PC-9 (cell line): ENCODE measurements around the gene SBF1. TPM values are rescaled to one million over a fixed set of nuclear protein-coding genes. Genes with fewer than 3 reads are reported as not detected.

Experiments used
- BruUV-seq: library from RNA; stranded (reverse); fragments of 400-500 nt; replicated peaks from 2 replicates; lab custom pipeline; 2021; lab: Mats Ljungman, UMichigan
- CTCF ChIA-PET: fragments of 300-600 bp; sonication (Branson Sonifier 250); formaldehyde crosslinking; loops from one replicate; lab custom pipeline; 2022; ENCODE audit warnings: antibody characterized with exemption; lab: Charles Lee
- POLR2A ChIA-PET: fragments of 300-600 bp; sonication (Branson Sonifier 250); formaldehyde crosslinking; loops from one replicate; lab custom pipeline; 2022; ENCODE audit warnings: antibody characterized with exemption; ENCODE audit not compliant: unreplicated experiment; lab: Charles Lee
- DNase-seq, 2 experiments: peaks; one replicate each; pipeline versions ENCODE4 v3.0.0 to v3.0.0-alpha.2; 2015 to 2022; ENCODE audit warnings: mixed read lengths in 1 of 2
- H2AFZ ChIP-seq: fragments of 200-600 bp; sonication (generic); 2 replicates; pipeline ENCODE4 v1.8.1; 2017; ENCODE audit warnings: antibody characterized with exemption
- H3F3A ChIP-seq: fragments of 200-600 bp; sonication (generic); 2 replicates; pipeline ENCODE4 v1.8.1; 2017; ENCODE audit warnings: antibody characterized with exemption, mild to moderate bottlenecking, low read depth; ENCODE audit not compliant: insufficient read depth
- H3K27ac ChIP-seq: fragments of 200-600 bp; sonication (generic); 2 replicates; pipeline ENCODE4 v1.6.1; 2016; ENCODE audit warnings: mixed run types
- H3K27me3 ChIP-seq: fragments of 200-600 bp; sonication (generic); 2 replicates; pipeline ENCODE4 v1.6.1; 2016; ENCODE audit warnings: low read depth, mixed run types; ENCODE audit not compliant: insufficient read depth
- H3K36me3 ChIP-seq: fragments of 200-600 bp; sonication (generic); 2 replicates; pipeline ENCODE4 v1.6.1; 2016; ENCODE audit warnings: low read depth, mixed run types
- H3K4me1 ChIP-seq: fragments of 200-600 bp; sonication (generic); replicated peaks from 2 replicates; pipeline ENCODE4 v1.6.1; 2016; ENCODE audit warnings: mixed run types; ENCODE audit not compliant: insufficient read depth
- H3K4me2 ChIP-seq: fragments of 200-600 bp; sonication (generic); 2 replicates; pipeline ENCODE4 v1.6.1; 2017; ENCODE audit warnings: mixed run types
- H3K4me3 ChIP-seq: fragments of 200-600 bp; sonication (generic); 2 replicates; pipeline ENCODE4 v1.6.1; 2016; ENCODE audit warnings: mixed run types
- H3K79me2 ChIP-seq: fragments of 200-600 bp; sonication (generic); 2 replicates; pipeline ENCODE4 v1.6.1; 2017; ENCODE audit warnings: low read depth, mixed run types
- H3K9me2 ChIP-seq: fragments of 200-600 bp; sonication (generic); 2 replicates; pipeline ENCODE4 v1.8.1; 2017; ENCODE audit warnings: mild to moderate bottlenecking; ENCODE audit not compliant: insufficient read depth
- H3K9me3 ChIP-seq: fragments of 200-600 bp; sonication (generic); 2 replicates; pipeline ENCODE4 v1.8.1; 2016; ENCODE audit warnings: low read depth; ENCODE audit not compliant: insufficient read depth
- H4K20me1 ChIP-seq: fragments of 200-600 bp; sonication (generic); 2 replicates; pipeline ENCODE4 v1.8.1; 2017; ENCODE audit not compliant: insufficient read depth
- EZH2 ChIP-seq: fragments of 200-600 bp; sonication (generic); IDR thresholded peaks from 2 replicates; pipeline ENCODE4 v1.8.0; 2017; ENCODE audit warnings: antibody characterized with exemption, low read depth
- intact Hi-C: fragments of 100-400 bp; cut with micrococcal nuclease; formaldehyde crosslinking; loops from one replicate; pipeline ENCODE4 v1.10.0; 2022; ENCODE audit not compliant: unreplicated experiment
- total RNA-seq: library from RNA; stranded (reverse); gene quantifications from 2 replicates; pipeline ENCODE4 v1.2.3, GENCODE V29; 2021
- TF ChIP-seq, protein P1 (sequence below): fragments of 200-600 bp; sonication (generic); conservative IDR thresholded peaks from 2 replicates; pipeline ENCODE4 v1.6.1; 2017; ENCODE audit warnings: mixed run types, antibody characterized with exemption, mild to moderate bottlenecking, moderate library complexity

The SBF1 gene
- total RNA-seq, 1 experiment from 2014 or later, result 85.2 TPM

DNA sequence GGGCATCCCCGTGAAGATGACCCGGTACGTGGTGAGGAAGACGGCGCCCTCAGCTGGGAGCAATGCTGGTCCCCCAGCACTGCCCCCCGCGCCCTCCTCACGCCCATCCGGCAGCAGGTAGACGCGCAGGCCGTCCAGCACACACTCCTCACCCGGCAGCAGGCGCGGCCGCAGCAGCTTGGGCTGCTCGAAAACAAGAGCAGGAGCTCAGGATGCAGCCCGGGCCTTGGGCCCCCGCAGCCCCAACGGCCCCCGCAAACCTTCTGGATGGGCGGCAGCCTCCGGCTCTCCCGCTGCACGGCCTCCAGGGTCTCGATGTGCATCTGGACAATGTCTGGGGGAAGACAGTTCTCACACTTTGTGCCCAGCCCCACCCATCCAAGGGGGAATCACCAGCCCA lies 13.3 kb downstream of the SBF1 start:
- Histone ChIP-seq H3K9me2 (no peaks in the 10 kb centered on the region), H3K4me1 (no peaks in the 10 kb centered on the region), H3K27me3 (no peaks in the 10 kb centered on the region), H2AFZ (no peak overlapping the region), H3K27ac (no peak overlapping the region), H3K4me3 (no peak overlapping the region), H3K79me2 (no peaks in the 10 kb centered on the region), H3K9me3 (no peaks in the 10 kb centered on the region), H4K20me1 (peaks cover 46% of the 10 kb centered on the region), H3K4me2 (no peak overlapping the region), H3F3A (peaks cover 10% of the 10 kb centered on the region; the same call in 1 of the 2 replicates), H3K36me3 (peaks cover 43% of the 10 kb centered on the region)
- no peak for TF ChIP-seq EZH2
- TF ChIP-seq, protein P1, sequence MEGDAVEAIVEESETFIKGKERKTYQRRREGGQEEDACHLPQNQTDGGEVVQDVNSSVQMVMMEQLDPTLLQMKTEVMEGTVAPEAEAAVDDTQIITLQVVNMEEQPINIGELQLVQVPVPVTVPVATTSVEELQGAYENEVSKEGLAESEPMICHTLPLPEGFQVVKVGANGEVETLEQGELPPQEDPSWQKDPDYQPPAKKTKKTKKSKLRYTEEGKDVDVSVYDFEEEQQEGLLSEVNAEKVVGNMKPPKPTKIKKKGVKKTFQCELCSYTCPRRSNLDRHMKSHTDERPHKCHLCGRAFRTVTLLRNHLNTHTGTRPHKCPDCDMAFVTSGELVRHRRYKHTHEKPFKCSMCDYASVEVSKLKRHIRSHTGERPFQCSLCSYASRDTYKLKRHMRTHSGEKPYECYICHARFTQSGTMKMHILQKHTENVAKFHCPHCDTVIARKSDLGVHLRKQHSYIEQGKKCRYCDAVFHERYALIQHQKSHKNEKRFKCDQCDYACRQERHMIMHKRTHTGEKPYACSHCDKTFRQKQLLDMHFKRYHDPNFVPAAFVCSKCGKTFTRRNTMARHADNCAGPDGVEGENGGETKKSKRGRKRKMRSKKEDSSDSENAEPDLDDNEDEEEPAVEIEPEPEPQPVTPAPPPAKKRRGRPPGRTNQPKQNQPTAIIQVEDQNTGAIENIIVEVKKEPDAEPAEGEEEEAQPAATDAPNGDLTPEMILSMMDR, result no peak
- CTCF ChIA-PET, result no interaction called here
- no TSS peak for BruUV-seq
- POLR2A ChIA-PET, result no interaction called here
- DNase-seq, result no peak
- intact Hi-C loops, result loop anchor here (5.0 kb wide), 1 partner anchor 36 kb away; no protein-coding TSS in a partner anchor

GRCh38 chr22:50460938-50461337 lies 13.9 kb downstream of the SBF1 start:
- DNase-seq, result peak in 1 of 2 experiments; percentile 84
- ChIA-PET POLR2A (no interaction called here), CTCF (no interaction called here)
- Histone ChIP-seq H3K4me1 (no peaks in the 10 kb centered on the region), H3K27me3 (no peaks in the 10 kb centered on the region), H2AFZ (no peak overlapping the region), H3K79me2 (no peaks in the 10 kb centered on the region), H3K9me2 (no peaks in the 10 kb centered on the region), H3K9me3 (no peaks in the 10 kb centered on the region), H3K27ac (no peak overlapping the region), H3K4me2 (no peak overlapping the region), H4K20me1 (peaks cover 40% of the 10 kb centered on the region), H3K4me3 (no peak overlapping the region), H3K36me3 (peaks cover 43% of the 10 kb centered on the region), H3F3A (peaks cover 10% of the 10 kb centered on the region; the same call in 1 of the 2 replicates)
- BruUV-seq, result no TSS peak
- no peak for TF ChIP-seq EZH2
- TF ChIP-seq, protein P1, result no peak
- intact Hi-C loops, result loop anchor here (5.0 kb wide), 1 partner anchor 36 kb away; no protein-coding TSS in a partner anchor

DNA sequence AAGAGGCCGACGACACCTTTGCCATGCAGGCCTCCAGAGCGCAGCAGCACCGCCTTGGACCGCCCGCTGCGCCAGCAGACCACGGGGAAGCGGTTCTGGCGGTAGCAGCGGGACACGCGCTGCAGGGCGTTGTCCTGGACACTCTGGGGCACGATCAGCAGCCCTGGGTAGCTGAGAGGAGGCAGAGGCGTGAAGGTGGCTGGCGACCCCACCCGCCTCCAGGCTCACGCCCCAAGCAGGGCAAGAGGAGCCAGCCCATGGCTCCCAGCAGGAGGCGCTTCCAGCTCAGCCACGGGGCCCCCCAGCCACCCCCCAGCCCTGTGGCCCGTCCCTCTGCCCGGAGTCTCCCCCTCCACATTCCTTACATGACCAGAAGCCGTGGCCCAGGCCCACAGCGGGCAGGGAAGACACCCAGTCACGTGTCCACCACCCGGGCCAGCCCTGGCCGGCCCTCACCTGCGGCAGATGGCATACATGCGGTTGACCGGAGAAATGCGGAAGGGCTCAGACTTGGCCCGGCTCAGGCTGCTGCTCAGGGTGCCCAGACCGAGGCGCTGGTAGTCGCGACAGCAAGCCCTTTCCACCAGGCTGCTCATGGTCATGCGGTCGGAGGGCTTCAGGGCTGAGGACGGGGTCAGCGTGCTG lies 15.2 kb downstream of the SBF1 start:
- POLR2A ChIA-PET, result no interaction called here
- no TSS peak for BruUV-seq
- no peaks in the 10 kb centered on the region for H3K79me2 ChIP-seq

More for the DNA sequence above, 15.2 kb downstream of the SBF1 start:
- Histone ChIP-seq H3K4me1 (no peaks in the 10 kb centered on the region), H3K4me2 (no peak overlapping the region), H2AFZ (no peak overlapping the region), H3F3A (peaks cover 10% of the 10 kb centered on the region; the same call in 1 of the 2 replicates), H3K9me2 (no peaks in the 10 kb centered on the region), H3K9me3 (no peaks in the 10 kb centered on the region), H3K4me3 (no peak overlapping the region), H3K36me3 (peaks cover 48% of the 10 kb centered on the region), H3K27me3 (no peaks in the 10 kb centered on the region), H4K20me1 (peaks cover 31% of the 10 kb centered on the region), H3K27ac (no peak overlapping the region)
- CTCF ChIA-PET, result no interaction called here
- intact Hi-C loops, result loop anchor here (5.0 kb wide), 1 partner anchor 38 kb away; no protein-coding TSS in a partner anchor
- no peak for DNase-seq
- no peak for TF ChIP-seq EZH2
- TF ChIP-seq, protein P1, result no peak
